ENCODE results near the gene ANAPC16. TPM values are rescaled to one million over a fixed set of nuclear protein-coding genes. Genes with fewer than 3 reads are reported as not detected.

The ANAPC16 gene
- total RNA-seq, 1 donor, result 66.1 TPM

DNA sequence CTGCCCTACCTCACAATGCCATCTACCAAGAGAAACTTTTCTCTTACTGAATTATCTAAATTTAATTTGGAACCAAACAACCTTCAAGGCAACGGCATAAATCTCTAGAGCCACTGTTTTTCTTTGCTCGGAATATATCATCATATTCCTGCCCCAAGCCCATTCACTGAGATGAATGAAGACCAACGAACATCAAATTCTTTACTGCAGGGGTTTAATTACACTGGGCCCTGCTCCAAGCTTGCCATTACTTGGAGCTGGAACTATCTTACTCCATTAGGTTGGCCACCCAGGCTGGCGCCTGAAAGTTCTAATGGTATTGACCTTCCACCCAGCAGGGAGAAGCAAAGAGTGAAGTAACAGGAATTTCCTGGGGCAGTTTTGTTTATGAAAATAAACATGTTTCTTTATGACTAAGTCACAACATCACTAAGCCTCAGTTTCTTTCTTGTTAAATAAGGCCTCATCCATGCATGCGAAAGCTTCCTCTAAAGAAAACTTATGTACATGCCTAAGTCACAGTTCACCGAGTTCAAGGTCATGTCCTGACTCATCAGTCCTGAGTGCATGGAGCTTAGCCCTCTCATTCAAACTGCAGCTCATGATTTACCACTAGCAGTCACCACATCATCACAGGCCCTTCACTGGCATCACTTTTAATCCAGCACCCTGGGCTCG, 42.1 kb upstream of the ANAPC16 start:
- no peak overlapping the region for H3K4me3 ChIP-seq (ENCODE audit: low read depth, low read length)
- peak; percentile 46 for DNase-seq (ENCODE audit: low read depth)
- TF ChIP-seq, protein P1, sequence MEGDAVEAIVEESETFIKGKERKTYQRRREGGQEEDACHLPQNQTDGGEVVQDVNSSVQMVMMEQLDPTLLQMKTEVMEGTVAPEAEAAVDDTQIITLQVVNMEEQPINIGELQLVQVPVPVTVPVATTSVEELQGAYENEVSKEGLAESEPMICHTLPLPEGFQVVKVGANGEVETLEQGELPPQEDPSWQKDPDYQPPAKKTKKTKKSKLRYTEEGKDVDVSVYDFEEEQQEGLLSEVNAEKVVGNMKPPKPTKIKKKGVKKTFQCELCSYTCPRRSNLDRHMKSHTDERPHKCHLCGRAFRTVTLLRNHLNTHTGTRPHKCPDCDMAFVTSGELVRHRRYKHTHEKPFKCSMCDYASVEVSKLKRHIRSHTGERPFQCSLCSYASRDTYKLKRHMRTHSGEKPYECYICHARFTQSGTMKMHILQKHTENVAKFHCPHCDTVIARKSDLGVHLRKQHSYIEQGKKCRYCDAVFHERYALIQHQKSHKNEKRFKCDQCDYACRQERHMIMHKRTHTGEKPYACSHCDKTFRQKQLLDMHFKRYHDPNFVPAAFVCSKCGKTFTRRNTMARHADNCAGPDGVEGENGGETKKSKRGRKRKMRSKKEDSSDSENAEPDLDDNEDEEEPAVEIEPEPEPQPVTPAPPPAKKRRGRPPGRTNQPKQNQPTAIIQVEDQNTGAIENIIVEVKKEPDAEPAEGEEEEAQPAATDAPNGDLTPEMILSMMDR (IDR thresholded peaks at IDR 0.05; ENCODE audit: insufficient read depth, low read depth, low read length), result no peak

DNA sequence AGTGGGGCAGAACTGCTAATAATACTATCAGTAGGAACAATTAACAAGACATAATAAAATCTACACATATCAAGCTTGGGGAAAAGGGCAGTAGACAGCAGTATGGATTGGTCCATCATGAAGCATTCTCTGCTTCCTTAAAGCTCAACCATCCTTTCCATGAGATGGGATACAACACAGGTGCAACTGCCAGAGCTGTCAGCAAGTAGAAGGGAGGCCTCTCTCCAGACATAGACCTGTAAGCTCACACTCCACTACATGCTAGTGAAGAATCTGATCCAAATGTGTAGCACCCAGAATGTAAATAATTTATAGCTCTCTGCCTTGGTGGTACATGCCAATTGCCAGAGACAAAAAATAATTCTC, 41.5 kb upstream of the ANAPC16 start:
- TF ChIP-seq, protein P1 (IDR thresholded peaks at IDR 0.05; ENCODE audit: insufficient read depth, low read depth, low read length), result no peak
- DNase-seq (ENCODE audit: low read depth), result no peak
- H3K4me3 ChIP-seq (ENCODE audit: low read depth, low read length), result no peak overlapping the region

DNA sequence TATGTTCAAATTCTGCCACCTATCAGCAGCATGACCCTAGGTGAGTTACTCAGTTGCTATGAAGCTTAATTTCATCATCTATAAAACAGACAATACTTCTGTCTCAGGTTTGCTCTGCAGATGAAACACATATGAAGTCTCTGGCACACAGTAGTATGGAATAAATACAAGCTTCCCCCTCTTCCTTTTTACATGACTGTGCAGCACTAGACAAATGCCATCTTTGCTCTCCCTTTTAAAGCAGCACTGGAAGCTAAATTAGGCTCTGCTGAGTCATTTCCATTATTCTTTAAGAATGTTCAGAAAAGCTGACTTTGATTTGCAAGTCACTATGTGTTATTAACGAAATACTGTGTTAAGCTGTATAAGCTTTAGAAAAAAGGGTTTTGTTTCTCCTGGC, 40.7 kb upstream of the ANAPC16 start:
- peak; percentile 28 for DNase-seq (ENCODE audit: low read depth)
- TF ChIP-seq, protein P1 (IDR thresholded peaks at IDR 0.05; ENCODE audit: insufficient read depth, low read depth, low read length), result no peak
- H3K4me3 ChIP-seq (ENCODE audit: low read depth, low read length), result no peak overlapping the region

DNA sequence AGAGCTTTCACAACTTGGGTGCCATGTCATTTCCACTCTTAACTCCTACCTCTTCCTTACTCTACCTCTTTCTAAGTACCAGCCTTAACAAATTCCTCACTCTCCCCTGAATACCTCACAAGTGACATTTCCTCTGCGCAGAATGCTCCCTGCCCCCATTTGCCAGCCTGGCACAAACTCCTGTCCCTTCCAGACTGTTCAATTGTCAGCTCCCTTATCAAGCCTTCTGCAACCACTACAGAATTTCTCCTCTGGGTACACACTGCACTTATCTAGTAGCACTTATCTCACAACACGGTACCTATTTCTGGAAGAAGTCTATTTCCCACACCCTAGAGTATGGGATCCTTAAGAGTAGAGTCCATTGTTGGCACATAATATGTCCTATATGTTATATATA, 39.1 kb upstream of the ANAPC16 start:
- TF ChIP-seq, protein P1 (IDR thresholded peaks at IDR 0.05; ENCODE audit: insufficient read depth, low read depth, low read length), result no peak
- no peak overlapping the region for H3K4me3 ChIP-seq (ENCODE audit: low read depth, low read length)
- no peak for DNase-seq (ENCODE audit: low read depth)

DNA sequence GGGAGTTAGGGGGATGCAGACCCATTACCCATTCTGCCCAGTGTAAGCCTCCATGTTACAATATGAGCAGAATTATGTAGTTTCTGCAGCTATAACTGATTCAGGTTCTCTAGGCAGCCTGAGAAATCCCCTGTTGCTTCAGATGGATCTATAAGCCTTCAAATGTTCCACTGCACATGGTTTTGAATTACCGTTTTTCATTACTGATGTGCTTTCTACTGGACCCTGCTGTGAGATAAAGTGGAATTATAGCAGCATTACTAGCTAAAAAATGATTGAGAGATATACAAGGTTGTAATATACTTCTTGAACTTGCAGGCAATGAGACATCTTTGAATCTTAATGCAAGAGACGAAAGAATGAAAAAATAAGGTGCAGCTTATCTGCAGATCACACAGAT, 38.4 kb upstream of the ANAPC16 start:
- TF ChIP-seq, protein P1 (IDR thresholded peaks at IDR 0.05; ENCODE audit: insufficient read depth, low read depth, low read length), result no peak
- no peak for DNase-seq (ENCODE audit: low read depth)
- H3K4me3 ChIP-seq (ENCODE audit: low read depth, low read length), result no peak overlapping the region

DNA sequence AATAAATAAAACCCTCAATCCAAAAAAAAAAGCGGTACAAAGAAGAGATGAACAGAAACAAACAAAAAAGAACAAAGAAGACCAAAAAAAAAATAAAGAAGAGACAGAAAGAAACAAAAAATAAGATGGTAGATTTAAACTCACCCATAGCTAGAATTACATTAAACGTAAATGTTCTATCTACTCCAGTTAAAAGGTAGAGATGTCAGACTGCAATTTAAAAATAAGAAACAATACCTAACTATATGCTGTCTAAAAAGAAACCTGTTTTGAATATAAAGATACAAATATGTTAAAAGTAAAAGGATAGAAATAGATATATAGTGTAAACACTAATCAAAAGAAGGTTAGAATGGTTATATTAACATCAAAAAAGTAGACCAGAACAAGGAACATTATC, 31.7 kb upstream of the ANAPC16 start:
- H3K4me3 ChIP-seq (ENCODE audit: low read depth, low read length), result no peak overlapping the region
- TF ChIP-seq, protein P1 (IDR thresholded peaks at IDR 0.05; ENCODE audit: insufficient read depth, low read depth, low read length), result no peak
- no peak for DNase-seq (ENCODE audit: low read depth)

Data from fibroblast of villous mesenchyme (primary cell).